DMS79 (cell line): ENCODE results near the gene ESAM.
A peak's percentile ranks its signal among the peaks of the same experiment; 100 is the strongest.

Experiments
- DNase-seq: peaks from one replicate; lab custom pipeline; 2025; lab: John Stamatoyannopoulos, UW

ESAM gene, protein sequence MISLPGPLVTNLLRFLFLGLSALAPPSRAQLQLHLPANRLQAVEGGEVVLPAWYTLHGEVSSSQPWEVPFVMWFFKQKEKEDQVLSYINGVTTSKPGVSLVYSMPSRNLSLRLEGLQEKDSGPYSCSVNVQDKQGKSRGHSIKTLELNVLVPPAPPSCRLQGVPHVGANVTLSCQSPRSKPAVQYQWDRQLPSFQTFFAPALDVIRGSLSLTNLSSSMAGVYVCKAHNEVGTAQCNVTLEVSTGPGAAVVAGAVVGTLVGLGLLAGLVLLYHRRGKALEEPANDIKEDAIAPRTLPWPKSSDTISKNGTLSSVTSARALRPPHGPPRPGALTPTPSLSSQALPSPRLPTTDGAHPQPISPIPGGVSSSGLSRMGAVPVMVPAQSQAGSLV

DNA sequence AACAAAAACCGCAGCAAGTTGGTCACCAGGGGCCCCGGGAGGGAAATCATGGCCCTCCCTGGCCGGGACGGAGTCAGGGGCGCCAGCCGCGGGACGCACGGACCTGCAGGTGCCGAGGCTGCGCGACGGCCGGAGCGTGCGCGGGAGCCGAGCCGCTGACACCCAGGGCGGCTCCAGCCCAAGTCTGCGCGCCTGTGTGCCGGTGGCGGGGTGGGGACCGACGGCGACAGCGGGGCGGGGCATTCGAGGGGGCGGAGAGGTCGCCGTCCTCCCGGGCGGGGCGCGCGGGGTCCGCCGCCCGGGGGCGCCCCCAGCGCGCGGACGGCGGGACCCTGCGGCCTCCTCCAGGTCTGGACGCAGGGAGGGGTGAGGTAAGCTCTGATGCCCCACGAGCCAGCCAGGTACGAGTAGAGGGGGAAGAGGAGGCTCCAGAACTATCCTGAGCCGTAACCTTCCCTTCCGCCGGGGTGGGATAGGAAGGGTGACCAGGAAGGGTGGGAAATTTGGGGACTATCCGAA is at the start of gene ESAM:
Gene ESAM, minus strand, starts transcription at position 186 of the 519 bp plus-strand sequence. Its CDS starts 136 bp downstream, at position 50.
- peak; percentile 13 for DNase-seq

DNA sequence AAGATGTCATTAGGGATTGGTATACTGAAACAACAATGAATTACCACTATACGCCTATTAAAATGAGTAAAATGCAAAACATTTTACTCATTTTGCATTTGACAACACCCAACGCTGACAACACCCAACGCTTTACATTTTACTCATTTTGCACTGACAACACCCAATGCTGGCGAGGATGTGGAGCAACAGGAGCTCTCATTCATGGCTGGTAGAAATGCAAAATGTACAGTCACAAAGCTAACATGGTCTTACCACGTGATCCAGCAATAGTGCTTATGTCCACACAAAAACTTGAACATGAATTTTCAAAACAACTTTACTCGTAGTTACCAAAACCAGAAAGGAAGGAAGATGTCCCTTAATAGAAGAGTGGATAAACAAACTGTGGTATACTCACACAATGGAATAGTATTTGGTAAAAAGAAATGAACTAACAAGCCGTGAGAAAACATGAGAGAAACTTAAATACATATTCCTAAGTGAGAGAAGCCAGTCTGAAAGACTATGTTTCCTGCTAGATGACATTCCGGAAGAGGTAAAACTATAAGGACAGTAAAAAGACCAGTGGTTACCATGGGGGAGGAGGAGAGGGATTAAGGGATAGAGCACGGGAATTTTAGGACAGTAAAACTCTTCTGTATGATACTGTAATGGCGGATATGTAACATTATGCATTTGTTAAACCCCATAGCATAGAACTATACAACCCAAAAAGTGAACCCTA is 49.5 kb upstream of the ESAM start:
- no peak for DNase-seq

DNA sequence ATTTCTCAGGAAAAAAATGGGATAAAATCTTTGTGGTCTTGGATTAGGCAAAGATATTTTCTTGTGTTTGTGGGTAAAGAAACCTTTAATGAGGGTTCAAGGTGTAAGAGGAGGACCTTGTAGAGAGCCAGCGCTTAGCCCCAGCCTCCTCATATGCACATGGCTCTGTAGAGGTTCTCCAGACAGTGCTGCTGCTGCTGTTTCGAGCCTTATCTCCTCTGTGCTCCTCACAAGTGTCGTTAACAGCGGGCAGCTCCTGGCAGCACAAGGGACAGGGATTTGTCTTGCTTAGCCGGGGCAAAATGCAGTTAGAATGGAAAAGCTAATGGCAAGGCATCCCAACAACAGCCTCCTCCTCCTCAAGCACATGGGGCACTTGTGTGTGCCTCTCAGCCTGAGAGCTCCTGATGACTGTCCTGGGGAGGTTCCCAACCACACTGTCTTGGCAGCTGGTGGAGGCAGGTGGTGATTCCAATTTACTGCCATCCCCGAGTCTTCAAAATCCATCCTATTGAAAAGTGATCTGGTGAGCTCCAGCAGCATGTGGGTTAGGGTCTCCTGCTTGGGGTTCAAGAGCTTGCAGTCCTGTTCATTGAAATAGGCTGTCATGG is 45.7 kb upstream of the ESAM start:
- DNase-seq = peak; percentile 56

DNA sequence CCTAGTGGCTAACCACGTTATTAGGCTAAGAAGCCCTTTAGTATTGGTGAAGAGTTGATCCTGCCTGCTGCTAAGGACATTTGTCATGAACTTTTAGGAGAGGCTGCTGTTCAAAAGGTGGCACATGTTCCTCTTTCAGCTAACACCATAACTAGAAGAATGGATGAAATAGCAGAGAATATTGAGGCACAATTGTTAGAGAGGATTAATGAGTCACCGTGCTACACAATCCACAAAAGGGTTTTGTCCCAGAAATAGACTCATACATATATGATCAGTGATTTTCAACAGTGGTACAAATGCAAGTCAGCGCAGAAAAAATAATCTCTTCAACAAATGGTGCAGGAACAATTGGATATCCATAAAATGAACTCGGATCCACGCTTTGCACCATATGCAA is 45.1 kb upstream of the ESAM start:
- no peak for DNase-seq

DNA sequence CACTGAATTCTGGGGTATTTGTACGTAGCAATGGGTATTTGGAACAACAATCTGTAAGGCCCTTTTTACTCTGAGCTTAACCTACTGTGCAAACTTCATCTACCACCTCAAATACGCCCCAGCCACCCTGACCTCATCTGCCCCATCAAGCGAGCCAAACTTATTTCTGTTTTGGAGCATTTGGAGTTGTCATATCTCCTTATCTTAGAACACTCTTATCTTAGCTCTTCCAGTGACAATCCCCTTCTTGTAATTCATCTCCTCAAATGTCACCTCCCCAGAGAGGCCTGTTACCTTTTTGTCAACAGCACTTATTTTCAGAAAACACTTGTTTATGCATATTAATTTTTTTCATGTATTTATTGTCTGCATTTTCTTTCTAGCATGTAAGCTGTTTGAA is 42.8 kb upstream of the ESAM start:
- no peak for DNase-seq

DNA sequence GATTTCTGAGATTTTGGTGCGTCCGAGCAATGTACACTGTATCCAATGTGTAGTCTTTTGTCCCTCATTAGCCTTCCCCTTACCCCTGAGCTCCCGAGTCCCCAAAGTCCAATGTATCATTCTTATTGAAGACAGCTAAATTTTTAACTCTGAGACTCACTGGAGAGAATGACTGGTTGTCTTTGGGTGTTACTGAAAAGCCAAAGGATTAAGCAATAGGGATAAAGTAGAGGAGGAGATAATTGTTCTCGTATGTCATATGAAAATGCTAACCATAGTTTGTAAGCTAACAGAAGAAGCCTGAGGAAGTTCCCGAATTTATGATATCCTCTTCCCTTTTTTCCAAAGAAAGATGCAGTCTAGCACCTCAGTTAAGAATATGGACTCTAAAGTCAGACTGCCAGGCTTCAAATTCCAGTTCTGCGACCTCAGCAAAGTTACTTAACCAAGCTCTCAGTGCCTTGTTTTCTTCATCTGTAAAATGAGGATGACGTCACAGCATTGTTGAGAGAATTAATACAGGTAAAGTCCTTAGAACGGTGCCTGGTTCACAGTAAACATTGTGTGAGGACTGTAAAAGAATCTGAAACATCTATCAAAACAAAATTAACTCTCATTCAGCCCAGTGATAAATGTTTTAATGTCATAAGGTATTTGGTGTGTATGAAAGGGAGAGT is 39.7 kb upstream of the ESAM start:
- DNase-seq = no peak

DNA sequence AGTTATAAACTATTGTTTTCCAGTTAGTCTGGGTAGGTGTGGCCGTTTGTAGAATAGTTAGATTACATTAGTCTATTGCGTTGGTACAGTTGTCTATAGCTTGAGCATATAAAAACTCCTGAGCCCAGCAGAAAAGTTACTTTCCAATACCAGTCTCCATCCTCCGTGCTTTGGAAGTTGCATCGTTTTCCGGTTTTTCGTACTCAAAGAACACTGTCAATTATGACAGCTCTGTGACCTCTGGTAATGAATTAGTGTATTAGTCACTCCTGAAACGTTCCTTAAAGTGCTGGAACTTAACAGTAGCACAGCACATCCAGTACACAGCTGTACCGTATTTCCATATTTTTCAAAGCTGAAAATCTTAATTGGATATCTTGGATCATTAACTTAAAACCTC is 38.9 kb upstream of the ESAM start:
- no peak for DNase-seq

DNA sequence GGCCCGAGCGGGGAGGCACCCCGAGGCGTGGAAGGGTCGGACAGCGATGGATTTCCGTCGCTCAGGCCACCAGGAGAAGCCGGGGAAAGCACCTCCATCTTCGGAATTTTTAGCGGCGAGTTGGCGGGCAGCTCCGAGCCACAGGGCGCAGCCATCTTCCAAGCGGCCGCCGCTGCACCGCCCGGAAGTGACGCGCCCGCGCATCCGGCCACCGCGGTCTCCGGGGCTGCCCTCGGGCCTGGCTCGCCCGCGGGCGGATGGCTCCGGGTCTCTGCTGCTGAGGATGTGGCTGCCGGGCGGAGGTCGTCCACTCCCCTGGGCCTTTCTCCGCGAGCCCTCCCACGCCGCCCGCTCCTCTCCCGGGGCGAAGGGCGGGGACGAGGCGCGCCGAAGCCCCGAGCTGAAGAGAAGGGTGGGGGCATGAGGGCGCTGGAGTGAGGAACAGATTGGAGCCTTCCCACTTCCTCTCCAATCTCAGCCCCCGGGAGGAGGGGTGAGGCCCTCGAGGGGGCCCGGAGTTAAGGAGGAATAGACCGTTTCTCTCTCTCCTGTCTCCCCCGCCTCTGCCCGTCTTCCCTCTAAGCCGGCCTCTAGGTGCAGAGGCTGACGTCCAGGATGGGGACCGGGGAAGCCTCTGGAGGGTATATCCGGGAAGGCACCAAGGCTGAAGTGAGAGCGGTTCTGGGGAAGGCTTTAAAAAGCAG is 38.3 kb upstream of the ESAM start, which contains the start of gene MSANTD2:
Gene MSANTD2, minus strand, starts transcription at position 181 of the 704 bp plus-strand sequence. Its CDS starts 26 bp downstream, at position 155.
- DNase-seq = peak; percentile 64

DNA sequence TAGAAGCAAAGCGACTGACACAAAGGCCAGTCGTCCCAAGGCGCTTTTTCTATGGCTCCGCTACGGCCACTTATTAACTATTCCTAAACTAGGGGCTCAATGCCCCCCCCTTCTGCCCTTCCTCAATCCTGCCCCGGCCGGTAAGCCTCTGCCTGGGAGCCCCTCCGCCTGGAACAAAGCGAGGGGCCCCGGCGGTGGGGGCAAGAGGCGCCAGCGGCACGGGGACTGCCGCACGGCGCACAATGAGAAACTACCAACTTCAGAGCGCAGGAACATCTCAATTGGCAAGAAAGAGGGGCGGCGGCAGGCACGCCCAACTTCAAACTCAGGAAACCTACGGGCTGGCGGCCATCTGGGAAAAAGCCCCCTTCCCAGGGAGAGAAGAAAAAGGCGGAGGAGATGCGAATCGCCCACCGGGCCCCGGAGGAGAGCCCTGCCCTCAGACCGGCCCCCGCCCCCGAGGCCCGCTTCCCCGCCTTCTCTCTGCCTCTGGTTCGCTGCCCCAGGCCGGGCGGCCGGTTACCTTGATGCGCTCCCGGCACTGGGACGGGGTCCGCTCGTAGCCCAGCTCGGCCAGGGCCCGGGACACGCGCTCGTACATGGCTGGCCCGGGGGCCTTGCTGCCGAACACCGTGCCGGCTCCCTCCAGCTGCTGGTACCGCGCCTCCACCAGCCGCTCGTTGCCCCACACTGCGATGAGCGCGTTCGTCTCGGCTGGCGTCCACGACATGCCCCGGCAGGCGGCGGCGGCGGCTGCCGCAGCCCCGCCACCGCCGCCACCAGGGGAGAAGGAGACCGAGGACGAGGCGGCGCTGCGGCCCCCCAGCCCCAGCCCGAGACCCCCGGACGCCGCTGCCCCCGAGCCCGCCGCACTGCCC is 37.5 kb upstream of the ESAM start:
- DNase-seq = peak; percentile 11

DNA sequence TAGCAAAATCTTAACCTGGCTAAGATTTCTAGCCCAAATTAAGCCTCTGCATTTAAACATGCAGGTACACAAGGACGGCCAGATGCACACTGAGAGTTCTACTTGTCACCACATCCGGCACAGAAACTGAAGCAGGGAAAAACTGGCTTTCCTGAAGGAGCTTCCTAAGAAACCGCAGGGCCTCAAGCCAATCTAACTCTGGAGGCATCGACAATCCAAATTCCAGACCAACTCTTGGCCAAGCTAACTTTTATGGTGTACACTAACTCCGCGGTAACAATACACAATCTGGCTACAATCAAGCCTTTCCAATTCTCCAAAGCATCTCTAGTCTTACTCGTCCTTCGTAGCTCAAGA is 36.9 kb upstream of the ESAM start:
- DNase-seq = peak; percentile 50

DNA sequence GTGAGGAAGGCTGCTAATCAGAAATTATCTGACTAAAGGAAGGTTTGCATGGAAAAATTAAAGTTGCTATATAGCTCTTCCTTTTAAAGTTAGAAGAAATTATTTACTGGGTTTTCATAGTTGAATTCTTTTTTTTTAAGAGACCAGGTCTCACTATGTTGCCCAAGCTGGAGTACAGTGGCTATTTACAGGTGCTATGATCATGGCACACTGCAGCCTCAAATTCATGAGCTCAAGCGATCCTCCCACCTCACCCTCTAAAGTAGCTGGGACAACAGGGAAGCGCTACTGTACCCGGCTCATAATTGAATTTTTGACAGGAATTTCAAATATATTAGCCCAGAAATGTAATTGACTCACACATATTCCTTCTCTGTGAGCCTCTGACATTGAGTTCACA is 34.2 kb upstream of the ESAM start:
- DNase-seq = no peak

DNA sequence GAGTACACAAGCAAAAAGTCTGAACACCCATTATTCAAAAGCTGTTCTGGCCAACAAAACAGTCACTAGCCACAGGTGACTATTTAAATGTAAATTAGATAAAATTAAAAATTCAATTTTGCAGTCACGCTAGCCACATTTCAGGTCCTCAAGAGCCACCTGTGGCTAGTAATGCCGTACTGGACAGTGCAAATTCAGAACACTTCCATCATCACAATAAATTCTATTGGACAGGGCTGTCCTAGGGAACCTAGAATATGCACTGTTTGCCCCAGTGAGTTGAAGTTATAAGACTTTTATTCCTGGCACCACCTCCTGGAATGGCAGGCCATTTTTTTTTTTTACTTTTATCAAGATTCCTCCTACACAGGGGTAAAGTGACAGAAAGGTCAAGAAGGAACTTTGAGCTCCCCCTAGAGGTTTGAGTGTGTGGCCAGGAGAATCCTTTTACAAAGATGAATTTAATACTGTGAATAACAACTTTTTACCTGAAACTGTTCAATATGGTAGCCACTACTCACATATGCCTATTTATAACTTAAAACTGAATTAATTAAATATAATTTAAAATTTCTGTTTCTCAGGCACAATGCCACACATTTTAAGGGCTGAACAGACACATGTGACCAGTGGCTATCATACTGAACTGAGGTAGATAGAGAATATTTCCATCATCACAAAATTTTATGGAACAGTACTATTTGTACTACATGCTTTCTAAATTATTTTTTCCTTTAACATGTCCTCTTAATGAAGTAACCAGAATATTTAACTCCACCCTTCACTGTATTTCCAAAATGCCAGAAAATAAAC is 31.6 kb upstream of the ESAM start:
- DNase-seq = no peak

DNA sequence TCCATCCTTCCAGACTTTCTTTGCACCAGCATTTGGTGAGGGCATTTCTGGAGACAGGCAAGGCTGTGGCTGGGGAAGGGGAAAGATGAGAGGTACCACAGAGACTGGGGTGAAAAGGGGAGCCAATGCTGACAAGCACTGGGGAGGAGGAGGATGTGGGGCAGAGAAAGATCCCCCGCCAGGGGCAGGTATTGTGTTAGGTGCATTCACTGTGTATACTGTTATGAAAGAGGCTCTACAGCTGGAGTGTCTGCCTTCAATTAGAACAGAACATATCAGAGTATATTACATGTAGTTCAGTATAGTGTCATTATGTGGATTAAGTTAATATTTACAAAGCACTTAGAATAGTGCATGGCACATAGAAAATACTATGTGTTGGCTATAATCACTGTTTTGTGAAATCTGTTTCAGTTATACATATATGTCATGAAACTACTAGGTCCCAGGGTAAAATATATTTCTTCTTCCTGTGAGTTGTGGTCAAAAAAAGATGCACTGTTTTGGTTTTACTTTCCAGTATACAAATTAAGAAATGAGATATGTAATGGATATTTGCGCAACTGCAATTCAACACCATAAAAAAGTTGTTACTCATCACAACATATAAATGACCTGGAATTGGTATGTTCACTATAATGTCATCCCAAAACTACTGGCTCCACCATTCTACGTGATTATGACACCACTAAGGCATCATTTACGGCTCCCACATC is 29.7 kb upstream of the ESAM start:
- DNase-seq = no peak

DNA sequence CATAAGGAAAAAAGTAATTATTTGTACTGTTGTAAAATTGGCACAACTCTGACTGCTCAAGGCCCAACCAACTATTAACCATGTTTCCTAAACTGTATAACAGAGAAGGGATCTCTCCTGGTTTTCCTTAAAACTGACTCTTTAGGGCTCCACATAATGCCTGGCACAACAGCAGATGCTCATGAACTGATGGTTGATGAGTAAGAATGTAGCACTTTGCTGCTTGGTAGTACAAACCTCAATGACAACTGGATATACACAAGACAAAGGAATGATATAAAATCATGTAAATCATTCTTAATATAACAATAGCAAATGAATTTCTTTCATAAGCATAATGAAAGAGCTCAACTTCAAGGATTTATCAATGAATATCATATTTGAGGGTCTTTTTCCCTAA is 26.4 kb upstream of the ESAM start:
- no peak for DNase-seq

DNA sequence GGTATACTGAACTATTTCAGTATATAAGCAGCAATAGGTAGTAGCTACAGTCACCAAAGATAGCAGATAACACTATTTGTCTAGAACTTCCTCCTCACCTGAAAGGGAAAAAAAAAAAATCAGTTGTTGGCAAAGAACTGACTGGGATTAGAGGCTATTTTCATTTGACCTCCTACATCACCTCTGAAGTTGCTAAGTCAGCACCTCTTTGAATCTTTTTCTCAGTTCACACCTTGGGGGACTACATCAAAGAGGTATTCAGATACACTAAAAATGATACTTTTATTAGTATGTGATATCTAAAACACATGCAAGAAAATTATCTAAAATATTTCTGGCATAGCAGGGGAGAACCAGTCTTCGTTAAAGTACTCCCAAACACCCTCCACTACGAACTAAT is 22.0 kb upstream of the ESAM start:
- no peak for DNase-seq

DNA sequence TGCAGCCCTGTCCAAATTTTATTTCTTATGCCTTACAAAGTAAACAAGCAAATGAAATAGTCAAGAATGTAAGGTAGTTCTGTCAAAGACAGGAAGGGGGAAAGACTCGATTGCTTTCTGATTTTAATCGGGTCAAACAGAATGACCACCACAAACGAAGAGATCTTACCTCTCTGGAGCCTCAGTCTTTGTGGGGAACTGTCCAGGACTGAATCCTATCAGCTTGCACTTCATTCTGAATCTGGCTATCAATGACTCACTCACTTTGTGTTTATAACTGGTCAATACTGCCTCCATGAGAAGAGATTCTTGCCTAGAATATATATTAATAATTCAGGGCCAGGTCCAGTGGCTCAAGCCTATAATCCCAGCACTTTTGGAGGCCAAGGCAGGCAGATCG is 20.9 kb upstream of the ESAM start:
- DNase-seq = no peak

DNA sequence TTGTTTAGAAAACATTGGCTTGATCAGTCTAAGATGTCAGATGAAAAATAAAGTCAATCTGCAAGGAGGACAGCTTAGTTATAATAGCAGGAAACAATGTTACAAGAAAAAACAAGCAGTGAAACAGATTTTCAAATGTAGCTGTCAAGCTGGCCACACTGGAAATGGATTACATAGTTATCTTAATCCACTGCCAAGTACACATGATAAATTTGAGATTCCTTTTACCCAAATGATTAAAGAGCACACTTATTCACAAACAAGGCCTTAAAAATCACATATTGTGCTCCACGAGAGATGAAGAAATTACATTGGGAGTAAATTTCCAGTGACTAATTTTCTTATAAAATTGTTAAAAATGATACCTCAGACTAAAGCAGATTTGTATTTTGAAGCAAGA is 17.5 kb upstream of the ESAM start:
- DNase-seq = no peak

DNA sequence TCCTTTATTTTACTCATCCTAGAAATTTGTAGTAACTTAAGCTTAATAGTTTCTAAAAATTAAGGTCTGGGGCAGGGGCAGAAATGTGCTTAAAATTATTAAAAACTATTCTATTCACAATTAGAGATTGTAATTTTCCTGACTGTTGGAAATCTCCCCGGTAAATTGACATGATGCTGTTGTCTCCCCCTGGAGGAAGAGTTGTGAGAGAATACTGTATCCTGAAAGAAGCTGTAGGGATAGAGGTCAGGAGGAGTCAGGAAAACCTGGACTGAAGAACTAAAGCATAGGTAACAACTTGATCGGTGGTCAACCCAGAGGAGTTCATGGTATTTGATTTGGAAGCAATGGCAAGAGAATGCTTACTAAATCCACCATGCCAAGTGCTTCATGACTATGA is 16.2 kb upstream of the ESAM start:
- DNase-seq = no peak
